SW480 (cell line): Measurements from ENCODE around the gene TCF7L2.
A peak's percentile ranks its signal among the peaks of the same experiment; 100 is the strongest.

ENCODE experiments used
- DNase-seq: peaks from one replicate; pipeline ENCODE4 v3.0.0-alpha.2; 2016; ENCODE audit warnings: low spot score

TCF7L2 gene

GRCh38 chr10:112999102-112999501 lies 49.1 kb downstream of the TCF7L2 start:
- no peak for DNase-seq

- no peak for DNase-seq
Observed at GRCh38 chr10:113000442-113000841, 50.4 kb downstream of the TCF7L2 start.

- DNase-seq = no peak
Observed at GRCh38 chr10:113000876-113001598, 51.0 kb downstream of the TCF7L2 start.

GRCh38 chr10:113001599-113002448 lies 51.8 kb downstream of the TCF7L2 start:
- DNase-seq = no peak

- no peak for DNase-seq
Observed at GRCh38 chr10:113002449-113002777, 52.4 kb downstream of the TCF7L2 start.

GRCh38 chr10:113003052-113003451 lies 53.0 kb downstream of the TCF7L2 start:
- peak; percentile 38 for DNase-seq

- DNase-seq = no peak
Observed at GRCh38 chr10:113004069-113004618, 54.1 kb downstream of the TCF7L2 start.

- DNase-seq = no peak
Observed at GRCh38 chr10:113005380-113005779, 55.3 kb downstream of the TCF7L2 start.

GRCh38 chr10:113006656-113007342 lies 56.8 kb downstream of the TCF7L2 start:
- peak; percentile 74 for DNase-seq

- peak; percentile 96 for DNase-seq
Observed at GRCh38 chr10:113007343-113007771, 57.3 kb downstream of the TCF7L2 start.

GRCh38 chr10:113007821-113008220 lies 57.8 kb downstream of the TCF7L2 start:
- DNase-seq = no peak

GRCh38 chr10:113011592-113012374 lies 61.7 kb downstream of the TCF7L2 start:
- DNase-seq = no peak

GRCh38 chr10:113015201-113015600 lies 65.2 kb downstream of the TCF7L2 start:
- peak; percentile 75 for DNase-seq

GRCh38 chr10:113017376-113017775 lies 67.3 kb downstream of the TCF7L2 start:
- no peak for DNase-seq

GRCh38 chr10:113018034-113018433 lies 68.0 kb downstream of the TCF7L2 start:
- DNase-seq = no peak

GRCh38 chr10:113019096-113019495 lies 69.0 kb downstream of the TCF7L2 start:
- no peak for DNase-seq

GRCh38 chr10:113019692-113020474 lies 69.8 kb downstream of the TCF7L2 start:
- peak; percentile 31 for DNase-seq

- DNase-seq = no peak
Observed at GRCh38 chr10:113020475-113020753, 70.4 kb downstream of the TCF7L2 start.

GRCh38 chr10:113020838-113021237 lies 70.8 kb downstream of the TCF7L2 start:
- no peak for DNase-seq

GRCh38 chr10:113021268-113022040 lies 71.4 kb downstream of the TCF7L2 start:
- DNase-seq = no peak
